PC-3 (cell line): ENCODE data around the gene DEUP1.

ENCODE experiments used
- CTCF ChIP-seq: fragments of 300-600 bp; sonication (generic); conservative IDR thresholded peaks from 2 replicates; pipeline ENCODE4 v1.5.1; 2017; ENCODE audit warnings: antibody characterized with exemption, low read depth, mild to moderate bottlenecking, low read length
- EZH2 ChIP-seq: fragments of 300-600 bp; sonication (generic); IDR thresholded peaks from one replicate; pipeline ENCODE4 v1.6.1; 2017; ENCODE audit warnings: antibody characterized with exemption, mild to moderate bottlenecking, low read length; ENCODE audit not compliant: unreplicated experiment
- EZH2phosphoT487 ChIP-seq: fragments of 300-600 bp; sonication (generic); IDR thresholded peaks from 2 replicates; pipeline ENCODE4 v1.6.1; 2018; ENCODE audit warnings: mild to moderate bottlenecking, antibody characterized with exemption, low read length, borderline replicate concordance

- no peak for TF ChIP-seq CTCF
- TF ChIP-seq EZH2, result no peak
- no peak for TF ChIP-seq EZH2phosphoT487
Measured at GRCh38 chr11:93478841-93479240, 148.3 kb downstream of the DEUP1 start.
